Amniotic stem cell (primary cell): ENCODE data around the gene CFAP97.
"Not testable (repeated sequence)": the region's sequence is repeated elsewhere in the genome, so short reads cannot be mapped to it uniquely, and the experiment has no call there.

Experiments used
- DNase-seq: peaks from one replicate; lab custom pipeline; 2025; lab: John Stamatoyannopoulos, UW

The CFAP97 gene

GRCh38 chr4:185222598-185222997, 18.8 kb upstream of the CFAP97 start:
- DNase-seq, result peak; percentile 57

DNA sequence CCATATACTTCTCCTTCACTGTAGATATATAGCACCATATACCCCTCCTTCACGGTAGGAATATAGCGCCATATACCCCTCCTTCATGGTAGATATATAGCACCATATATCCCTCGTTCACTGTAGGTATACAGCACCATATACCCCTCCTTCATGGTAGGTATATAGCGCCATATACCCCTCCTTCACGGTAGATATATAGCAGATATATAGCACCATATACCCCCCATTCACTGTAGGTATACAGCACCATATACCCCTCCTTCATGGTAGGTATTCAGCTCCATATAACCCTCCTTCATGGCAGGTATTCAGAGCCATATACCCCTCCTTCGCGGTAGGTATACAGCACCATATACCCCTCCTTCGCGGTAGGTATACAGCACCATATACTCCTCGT, 18.1 kb upstream of the CFAP97 start:
- no peak for DNase-seq

GRCh38 chr4:185221491-185221890, 17.7 kb upstream of the CFAP97 start:
- DNase-seq, result no peak

DNA sequence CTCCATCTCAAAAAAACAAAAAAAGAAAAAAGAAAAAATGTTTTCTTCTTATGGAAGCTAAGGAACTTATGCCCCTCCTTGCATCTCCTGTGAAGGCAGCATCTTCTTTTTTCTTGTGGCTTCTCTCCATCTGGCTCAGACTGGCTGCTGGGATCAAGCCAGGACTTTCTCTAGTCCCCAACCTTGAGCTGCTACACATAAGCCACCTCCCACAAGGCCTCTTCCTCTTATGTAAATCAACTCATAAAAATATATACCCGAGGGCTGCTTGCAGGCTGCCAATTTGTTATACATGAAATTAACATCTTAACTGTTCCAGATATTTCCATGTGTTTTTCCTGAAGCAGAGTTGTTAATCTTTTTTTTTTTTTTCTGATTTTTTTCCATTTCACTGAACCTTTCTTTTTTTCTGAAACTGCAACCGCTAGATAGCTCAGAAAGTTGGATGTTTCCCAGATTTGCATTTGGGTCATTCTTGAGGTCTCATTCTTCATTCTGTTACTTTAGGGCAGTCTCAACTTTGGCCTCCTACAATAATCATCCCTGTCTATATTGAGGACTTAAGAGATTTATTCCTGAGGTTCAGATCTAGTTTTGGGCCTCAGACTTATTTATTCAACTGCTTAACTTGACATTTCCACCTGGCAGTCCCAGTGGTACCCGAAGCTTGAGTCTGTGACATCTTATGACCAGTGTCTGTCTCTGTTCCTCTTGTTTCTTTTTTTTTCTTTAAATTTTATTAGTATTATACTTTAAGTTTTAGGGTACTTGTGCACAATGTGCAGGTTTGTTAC, 15.9 kb upstream of the CFAP97 start:
- DNase-seq, result no peak

DNA sequence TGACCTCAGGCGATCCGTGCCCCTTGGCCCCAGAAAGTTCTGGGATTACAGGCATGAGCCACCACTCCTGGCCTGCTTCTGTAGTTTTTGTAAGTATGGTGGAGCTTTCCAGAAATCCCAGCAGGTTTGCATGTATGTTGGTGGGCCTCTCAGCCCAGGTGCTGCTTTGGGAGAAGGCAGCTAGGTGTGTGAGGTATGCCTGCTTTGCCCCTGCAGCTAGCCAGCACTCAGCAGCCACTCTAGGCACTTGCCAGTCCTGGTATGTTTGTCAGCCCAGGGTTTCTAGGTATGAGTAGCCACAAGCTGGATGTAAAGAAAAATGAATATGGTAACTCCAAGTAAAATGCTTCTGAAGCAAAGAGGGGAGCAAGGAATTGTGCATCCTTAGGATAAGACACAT, 14.5 kb upstream of the CFAP97 start:
- no peak for DNase-seq

DNA sequence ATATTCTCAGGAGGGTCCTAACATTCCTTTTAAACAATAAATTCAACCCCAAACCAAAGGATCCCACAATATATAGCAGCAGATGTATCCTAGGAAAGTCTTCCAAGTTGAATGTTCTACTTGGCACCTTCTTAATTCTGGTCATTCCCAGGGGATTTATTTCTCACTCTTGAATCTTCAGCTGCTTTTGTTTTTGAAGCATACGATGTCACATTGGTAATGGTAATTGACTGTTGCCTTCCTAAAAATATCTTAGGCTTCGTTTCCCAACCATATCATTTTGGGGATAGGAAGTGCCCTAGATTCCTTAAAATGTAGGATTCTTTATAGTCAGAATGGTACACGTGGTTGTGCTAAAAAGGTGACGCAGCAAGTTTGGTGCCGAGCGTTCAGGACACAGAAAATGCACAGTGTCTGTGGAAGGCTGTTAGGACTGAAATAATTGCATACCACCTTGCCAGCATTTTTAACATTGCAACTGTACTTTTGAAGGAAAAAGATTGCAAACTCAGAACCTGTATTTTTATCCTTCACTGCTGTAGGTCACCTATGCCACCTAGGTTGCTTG, 13.7 kb upstream of the CFAP97 start:
- no peak for DNase-seq

- no peak for DNase-seq
These were observed 11.5 kb upstream of the CFAP97 start for GRCh38 chr4:185215261-185215660.

GRCh38 chr4:185213877-185214276, 10.1 kb upstream of the CFAP97 start:
- DNase-seq, result no peak

DNA sequence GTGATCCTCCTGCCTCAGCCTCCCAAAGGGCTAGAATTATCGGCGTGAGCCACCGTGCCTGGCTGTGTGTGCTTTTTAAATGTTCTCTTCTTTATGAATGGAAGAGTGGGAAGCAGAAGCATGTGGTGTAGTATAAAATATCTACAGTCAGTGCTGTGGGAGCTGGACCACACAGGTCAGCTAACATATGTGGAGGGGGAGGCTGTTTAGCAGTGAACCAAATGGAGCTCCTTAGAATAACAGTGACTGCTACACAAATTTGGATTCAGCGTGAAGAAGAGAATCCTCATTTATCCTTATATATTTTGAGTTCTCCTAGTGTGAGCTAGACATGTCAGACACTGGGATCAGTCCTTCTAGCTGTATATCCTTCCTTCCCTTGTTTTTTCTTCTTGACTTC, 8.8 kb upstream of the CFAP97 start:
- no peak for DNase-seq

DNA sequence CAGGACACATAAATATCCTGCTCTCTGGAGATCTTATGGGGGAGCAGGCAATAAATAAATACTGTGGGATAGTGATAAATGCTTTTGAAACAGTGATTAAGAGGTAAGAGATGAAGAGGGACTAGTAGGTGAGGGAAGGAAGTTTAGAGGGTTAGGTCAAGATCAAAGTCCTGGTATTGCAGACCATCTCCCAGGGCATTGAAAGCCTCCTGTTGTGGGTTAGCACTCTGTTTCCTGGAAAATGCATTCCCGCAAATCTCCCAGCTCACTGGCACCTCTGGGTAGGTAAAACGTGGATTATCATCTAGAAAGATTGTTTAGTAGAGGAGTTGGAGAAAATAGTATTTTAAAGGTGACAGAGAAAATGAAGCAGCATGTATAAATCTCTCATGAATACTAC, 7.8 kb upstream of the CFAP97 start:
- no peak for DNase-seq

DNA sequence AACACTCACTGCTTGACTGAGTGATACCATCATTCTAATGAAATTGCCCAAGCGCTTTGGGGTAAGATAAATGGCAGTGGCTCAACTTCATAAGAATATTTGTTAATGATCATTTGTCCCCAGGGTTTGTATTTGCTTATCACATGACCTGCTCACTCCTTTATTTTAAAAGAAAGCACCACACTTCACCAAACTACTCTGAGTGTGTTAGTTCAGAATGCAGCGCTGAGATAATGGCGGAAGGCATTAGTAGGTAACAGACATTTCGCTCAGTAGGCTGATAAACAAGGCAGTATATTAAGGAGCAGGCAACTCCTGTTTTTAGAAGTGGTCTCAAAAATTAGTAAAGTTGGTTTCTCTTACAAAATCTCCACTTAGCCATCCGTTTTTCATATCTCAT, 7.2 kb upstream of the CFAP97 start:
- DNase-seq, result no peak

DNA sequence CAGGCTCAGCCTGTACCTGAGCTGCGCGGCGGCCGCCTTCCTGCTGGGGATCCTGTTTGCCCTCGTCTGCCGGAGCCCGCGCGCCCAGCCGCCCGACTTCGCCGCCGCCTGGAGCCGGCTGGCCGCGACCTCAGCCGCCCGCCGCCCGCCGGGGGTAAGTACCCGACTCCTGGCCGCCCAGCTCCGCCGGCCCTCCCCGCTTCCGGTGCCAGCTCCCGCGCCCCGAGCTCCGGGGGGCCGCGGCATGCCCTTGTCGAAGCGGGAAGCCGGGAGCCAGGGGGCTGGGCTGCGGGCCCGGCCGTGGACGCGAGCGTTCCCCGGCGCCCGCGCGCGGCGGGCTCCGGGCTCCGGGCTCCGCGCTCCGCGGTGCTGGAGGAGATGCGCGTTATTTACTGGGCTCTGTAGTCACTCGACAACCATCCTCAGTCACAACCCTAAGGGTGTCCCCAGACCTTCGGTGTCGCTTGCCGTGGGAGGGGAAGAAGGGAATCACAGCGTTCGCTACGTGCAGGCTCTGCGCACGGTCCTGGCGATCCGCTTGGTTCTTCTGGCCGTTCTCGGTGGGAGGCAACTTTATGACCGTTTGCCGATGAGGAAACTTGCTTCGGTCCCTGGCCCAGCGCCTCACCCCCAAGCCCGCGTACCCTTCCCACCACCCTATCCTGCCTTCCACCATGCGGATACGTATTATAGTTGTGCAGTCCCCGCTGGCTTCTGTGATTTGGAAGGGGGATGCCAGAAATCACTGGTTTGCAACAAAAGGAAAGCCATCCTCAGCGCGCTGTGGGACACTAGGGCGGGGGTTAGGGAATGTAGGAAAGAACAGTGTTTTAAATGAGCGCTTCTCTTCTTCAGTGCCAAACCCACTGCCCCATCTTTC, 6.5 kb upstream of the CFAP97 start:
- no peak for DNase-seq

GRCh38 chr4:185209852-185210101, 6.0 kb upstream of the CFAP97 start:
- not testable (repeated sequence) for DNase-seq

DNA sequence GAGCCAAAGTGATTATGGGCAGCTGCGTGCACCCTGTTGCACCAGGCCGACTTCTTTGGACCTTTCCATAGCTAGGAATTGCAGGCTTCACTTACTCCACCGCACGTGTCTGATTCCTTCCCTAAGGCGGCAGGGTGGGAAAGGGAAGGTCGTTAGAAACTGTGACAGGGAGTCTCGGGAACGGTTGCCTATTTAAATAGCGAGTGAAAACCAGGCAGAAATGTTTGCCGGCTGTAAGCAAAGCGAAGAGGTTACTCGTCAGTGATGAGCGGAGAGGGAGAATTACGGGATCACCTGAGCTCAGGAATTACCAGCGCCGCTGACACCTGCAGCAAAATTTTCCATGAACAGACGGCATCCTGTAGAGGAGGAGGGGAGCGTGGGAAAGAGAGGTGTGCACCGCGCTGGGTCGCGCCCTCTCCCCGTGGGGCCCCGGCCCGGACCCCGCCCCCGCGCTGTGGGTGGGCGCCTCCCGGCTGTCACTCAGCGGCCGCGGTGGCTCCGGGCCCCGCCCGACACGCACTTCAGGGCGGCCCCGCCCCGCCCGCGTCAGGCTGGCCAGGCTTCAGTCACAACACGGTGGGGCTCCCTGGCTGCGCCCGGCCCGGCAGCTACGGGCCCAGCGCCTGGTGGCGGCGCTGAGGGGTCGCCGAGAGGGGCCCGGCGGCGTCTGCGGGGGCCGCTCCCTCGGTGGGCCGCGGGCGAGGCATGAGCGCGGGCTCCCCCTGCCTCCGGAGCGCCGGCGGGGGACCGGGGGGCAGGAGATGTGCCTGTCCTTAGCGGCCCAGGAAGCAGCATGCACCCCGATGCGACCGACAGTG, 5.4 kb upstream of the CFAP97 start, which contains the start of gene SNX25:
SNX25 (plus strand) TSS at position 568 of the 821 bp plus-strand sequence; CDS start at position 797, 229 bp downstream.
- DNase-seq, result no peak

- DNase-seq, result no peak
These were observed 3.7 kb upstream of the CFAP97 start for GRCh38 chr4:185207466-185207865.

DNA sequence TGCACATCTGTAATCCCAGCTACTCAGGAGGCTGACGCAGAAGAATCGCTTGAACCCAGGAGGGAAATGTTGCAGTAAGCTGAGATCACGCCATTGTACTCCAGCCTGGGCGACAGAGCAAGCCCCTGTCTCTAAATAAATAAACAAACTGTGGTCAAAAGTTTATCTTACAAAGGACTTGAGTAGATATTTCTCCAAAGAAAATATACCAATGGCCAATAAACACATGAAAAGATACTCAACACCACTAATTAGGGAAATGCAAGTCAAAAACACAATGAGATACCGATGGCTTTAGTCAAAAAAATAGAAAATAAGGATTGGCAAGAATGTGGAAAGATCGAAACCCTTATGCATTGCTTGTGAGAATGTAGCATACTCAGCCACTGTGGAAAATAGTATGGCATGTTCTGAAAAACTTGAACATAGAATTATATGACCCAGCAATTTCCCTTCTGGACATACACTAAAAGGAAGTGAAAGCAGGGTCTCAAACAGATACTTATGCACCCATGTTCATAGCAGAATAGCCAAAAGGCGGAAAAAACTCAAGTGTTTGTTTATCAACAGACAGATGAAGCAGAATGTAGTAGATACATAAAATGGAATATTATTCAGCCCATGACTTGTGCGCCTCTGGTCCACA, 2.0 kb upstream of the CFAP97 start:
- DNase-seq, result no peak

DNA sequence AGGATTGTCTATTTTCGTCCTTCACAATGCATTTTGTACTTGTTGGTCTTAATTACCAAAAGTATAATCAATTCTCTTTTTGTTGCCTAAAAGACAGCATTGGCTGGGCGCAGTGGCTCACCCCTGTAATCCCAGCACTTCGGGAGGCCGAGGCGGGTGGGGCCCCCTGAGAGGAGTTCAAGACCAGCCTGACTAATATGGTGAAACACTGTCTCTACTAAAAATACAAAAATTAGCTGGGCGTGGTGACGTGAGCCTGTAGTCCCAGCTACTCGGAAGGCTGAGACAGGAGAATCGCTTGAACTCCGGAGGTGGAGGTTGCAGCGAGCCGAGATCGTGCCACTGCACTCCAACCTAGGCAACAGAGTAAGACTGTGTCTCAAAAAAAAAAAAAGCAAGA, 1.3 kb upstream of the CFAP97 start:
- not testable (repeated sequence) for DNase-seq

- no peak for DNase-seq
These were observed 574 bp upstream of the CFAP97 start for GRCh38 chr4:185204238-185204910.

DNA sequence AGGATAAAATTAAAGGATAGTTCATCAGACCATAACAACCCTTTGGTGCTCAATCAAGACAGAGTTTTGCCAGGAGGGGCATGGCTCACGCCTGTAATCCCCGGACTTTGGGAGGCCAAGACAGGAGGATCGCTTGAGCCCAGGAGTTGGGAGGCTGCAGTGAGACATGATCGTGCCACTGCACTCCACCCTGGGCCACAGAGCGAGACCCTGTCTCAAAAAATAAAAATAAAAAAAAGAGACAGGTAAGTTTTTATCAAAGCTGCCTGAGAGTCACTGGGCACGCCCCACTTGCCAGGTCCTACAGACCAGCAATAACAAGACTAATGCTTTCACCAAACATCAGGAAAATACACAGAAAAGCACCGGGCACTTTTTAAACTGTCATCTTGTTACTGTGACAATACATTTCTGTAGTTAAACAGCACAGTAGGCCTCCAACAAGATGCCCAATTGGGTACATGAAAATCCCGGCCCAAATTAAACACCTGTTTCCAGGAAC, 765 bp downstream of the CFAP97 start:
- DNase-seq, result no peak

- no peak for DNase-seq
These were observed 1.5 kb downstream of the CFAP97 start for GRCh38 chr4:185201977-185202962.
